ENCODE data around the gene STX8.

The STX8 gene

GRCh38 chr17:9233761-9234160 is 341.9 kb downstream of the STX8 start:
- Mint-ChIP-seq H3K9me3 (no peaks in the 10 kb centered on the region), H3K27ac (no peak overlapping the region), H3K27me3 (peaks cover 50% of the 10 kb centered on the region), H3K4me1 (ENCODE audit: low read depth) (peaks cover 2% of the 10 kb centered on the region), H3K4me3 (no peak overlapping the region), H3K36me3 (ENCODE audit: low read depth) (no peaks in the 10 kb centered on the region)
- intact Hi-C loops (cut with micrococcal nuclease), result no loop called here

GRCh38 chr17:9233271-9233599 is 342.4 kb downstream of the STX8 start:
- Mint-ChIP-seq H3K27ac (no peak overlapping the region), H3K9me3 (no peaks in the 10 kb centered on the region), H3K27me3 (peaks cover 46% of the 10 kb centered on the region), H3K4me1 (ENCODE audit: low read depth) (no peaks in the 10 kb centered on the region), H3K36me3 (ENCODE audit: low read depth) (no peaks in the 10 kb centered on the region), H3K4me3 (no peak overlapping the region)
- intact Hi-C loops (cut with micrococcal nuclease), result no loop called here

GRCh38 chr17:9232591-9233270 is 342.9 kb downstream of the STX8 start:
- peaks cover 42% of the 10 kb centered on the region for H3K27me3 Mint-ChIP-seq
- no peak overlapping the region for H3K27ac Mint-ChIP-seq
- H3K4me3 Mint-ChIP-seq, result no peak overlapping the region
- H3K9me3 Mint-ChIP-seq, result no peaks in the 10 kb centered on the region
- no peaks in the 10 kb centered on the region for H3K36me3 Mint-ChIP-seq (ENCODE audit: low read depth)
- intact Hi-C loops (cut with micrococcal nuclease), result no loop called here
- H3K4me1 Mint-ChIP-seq (ENCODE audit: low read depth), result no peaks in the 10 kb centered on the region

GRCh38 chr17:9232155-9232475 is 343.5 kb downstream of the STX8 start:
- Mint-ChIP-seq H3K9me3 (no peaks in the 10 kb centered on the region), H3K27me3 (peaks cover 39% of the 10 kb centered on the region), H3K4me1 (ENCODE audit: low read depth) (no peaks in the 10 kb centered on the region), H3K27ac (no peak overlapping the region), H3K4me3 (no peak overlapping the region), H3K36me3 (ENCODE audit: low read depth) (no peaks in the 10 kb centered on the region)
- intact Hi-C loops (cut with micrococcal nuclease), result no loop called here

- Mint-ChIP-seq H3K27me3 (peaks cover 39% of the 10 kb centered on the region), H3K4me1 (ENCODE audit: low read depth) (no peaks in the 10 kb centered on the region), H3K9me3 (no peaks in the 10 kb centered on the region), H3K4me3 (no peak overlapping the region), H3K36me3 (ENCODE audit: low read depth) (no peaks in the 10 kb centered on the region), H3K27ac (no peak overlapping the region)
- intact Hi-C loops (cut with micrococcal nuclease), result no loop called here
Measured at GRCh38 chr17:9231449-9232154, 344.0 kb downstream of the STX8 start.

- no peaks in the 10 kb centered on the region for H3K9me3 Mint-ChIP-seq
- no peaks in the 10 kb centered on the region for H3K36me3 Mint-ChIP-seq (ENCODE audit: low read depth)
- H3K4me3 Mint-ChIP-seq, result no peak overlapping the region
- intact Hi-C loops (cut with micrococcal nuclease), result no loop called here
- H3K27me3 Mint-ChIP-seq, result peaks cover 39% of the 10 kb centered on the region
- H3K4me1 Mint-ChIP-seq (ENCODE audit: low read depth), result no peaks in the 10 kb centered on the region
- H3K27ac Mint-ChIP-seq, result no peak overlapping the region
Measured at GRCh38 chr17:9230861-9231260, 344.8 kb downstream of the STX8 start.

- Mint-ChIP-seq H3K27me3 (peaks cover 35% of the 10 kb centered on the region), H3K9me3 (no peaks in the 10 kb centered on the region), H3K36me3 (ENCODE audit: low read depth) (no peaks in the 10 kb centered on the region), H3K27ac (no peak overlapping the region), H3K4me3 (no peak overlapping the region), H3K4me1 (ENCODE audit: low read depth) (no peaks in the 10 kb centered on the region)
- intact Hi-C loops (cut with micrococcal nuclease), result no loop called here
Measured at GRCh38 chr17:9230346-9230745, 345.3 kb downstream of the STX8 start.

GRCh38 chr17:9229826-9230201 is 345.8 kb downstream of the STX8 start:
- H3K27ac Mint-ChIP-seq, result no peak overlapping the region
- no peaks in the 10 kb centered on the region for H3K36me3 Mint-ChIP-seq (ENCODE audit: low read depth)
- H3K9me3 Mint-ChIP-seq, result no peaks in the 10 kb centered on the region
- H3K4me3 Mint-ChIP-seq, result no peak overlapping the region
- H3K4me1 Mint-ChIP-seq (ENCODE audit: low read depth), result no peaks in the 10 kb centered on the region
- intact Hi-C loops (cut with micrococcal nuclease), result no loop called here
- peaks cover 30% of the 10 kb centered on the region for H3K27me3 Mint-ChIP-seq

- H3K9me3 Mint-ChIP-seq, result no peaks in the 10 kb centered on the region
- no peak overlapping the region for H3K4me3 Mint-ChIP-seq
- no peaks in the 10 kb centered on the region for H3K4me1 Mint-ChIP-seq (ENCODE audit: low read depth)
- intact Hi-C loops (cut with micrococcal nuclease), result no loop called here
- H3K27ac Mint-ChIP-seq, result no peak overlapping the region
- no peaks in the 10 kb centered on the region for H3K36me3 Mint-ChIP-seq (ENCODE audit: low read depth)
- H3K27me3 Mint-ChIP-seq, result peaks cover 25% of the 10 kb centered on the region
Measured at GRCh38 chr17:9229160-9229825, 346.3 kb downstream of the STX8 start.

- Mint-ChIP-seq H3K9me3 (no peaks in the 10 kb centered on the region), H3K4me1 (ENCODE audit: low read depth) (no peaks in the 10 kb centered on the region), H3K4me3 (no peak overlapping the region), H3K27me3 (peaks cover 18% of the 10 kb centered on the region), H3K27ac (no peak overlapping the region), H3K36me3 (ENCODE audit: low read depth) (no peaks in the 10 kb centered on the region)
- intact Hi-C loops (cut with micrococcal nuclease), result no loop called here
Measured at GRCh38 chr17:9228408-9229159, 347.0 kb downstream of the STX8 start.

- H3K4me1 Mint-ChIP-seq (ENCODE audit: low read depth), result no peaks in the 10 kb centered on the region
- no peak overlapping the region for H3K27ac Mint-ChIP-seq
- intact Hi-C loops (cut with micrococcal nuclease), result no loop called here
- peaks cover 11% of the 10 kb centered on the region for H3K27me3 Mint-ChIP-seq
- no peaks in the 10 kb centered on the region for H3K9me3 Mint-ChIP-seq
- H3K4me3 Mint-ChIP-seq, result no peak overlapping the region
- no peaks in the 10 kb centered on the region for H3K36me3 Mint-ChIP-seq (ENCODE audit: low read depth)
Measured at GRCh38 chr17:9227819-9228407, 347.7 kb downstream of the STX8 start.

GRCh38 chr17:9226794-9227135 is 348.9 kb downstream of the STX8 start:
- intact Hi-C loops (cut with micrococcal nuclease), result no loop called here
- H3K9me3 Mint-ChIP-seq, result no peaks in the 10 kb centered on the region
- H3K27me3 Mint-ChIP-seq, result peaks cover 3% of the 10 kb centered on the region
- no peak overlapping the region for H3K4me3 Mint-ChIP-seq
- no peak overlapping the region for H3K27ac Mint-ChIP-seq
- no peaks in the 10 kb centered on the region for H3K36me3 Mint-ChIP-seq (ENCODE audit: low read depth)
- no peaks in the 10 kb centered on the region for H3K4me1 Mint-ChIP-seq (ENCODE audit: low read depth)

- no peak overlapping the region for H3K4me3 Mint-ChIP-seq
- H3K27me3 Mint-ChIP-seq, result peaks cover 3% of the 10 kb centered on the region
- H3K4me1 Mint-ChIP-seq (ENCODE audit: low read depth), result no peaks in the 10 kb centered on the region
- no peaks in the 10 kb centered on the region for H3K9me3 Mint-ChIP-seq
- no peaks in the 10 kb centered on the region for H3K36me3 Mint-ChIP-seq (ENCODE audit: low read depth)
- intact Hi-C loops (cut with micrococcal nuclease), result no loop called here
- H3K27ac Mint-ChIP-seq, result no peak overlapping the region
Measured at GRCh38 chr17:9226130-9226793, 349.4 kb downstream of the STX8 start.

Measured in dendritic cell treated with granulocyte-macrophage colony-stimulating factor and Interleukin-4, amounts not matched to agents 40 ng/mL and 50 ng/mL, for 4 days (primary cell).